RWPE2 (cell line): ENCODE data around the gene PPL.
A peak's percentile ranks its signal among the peaks of the same experiment; 100 is the strongest.

Experiments
- ATAC-seq: fragments of 200-7000 bp; cut with Tn5 transposase; 3 replicates; pipeline ENCODE4 v1.9.1; 2021; ENCODE audit warnings: low read depth
- DNase-seq: peaks from one replicate; pipeline ENCODE4 v3.0.0-alpha.2; 2020; ENCODE audit warnings: low spot score
- H3K27ac ChIP-seq: fragments of 450-650 bp; 2 replicates; pipeline ENCODE4 v1.5.1; 2017; ENCODE audit warnings: mild to moderate bottlenecking; ENCODE audit not compliant: poor library complexity, severe bottlenecking
- H3K27me3 ChIP-seq: fragments of 250-450 bp; sonication (Bioruptor Pico); 2 replicates; pipeline ENCODE4 v1.5.1; 2021; ENCODE audit warnings: mild to moderate bottlenecking, moderate library complexity; ENCODE audit not compliant: insufficient read depth, poor library complexity, severe bottlenecking
- H3K36me3 ChIP-seq: fragments of 250-450 bp; sonication (Bioruptor Pico); 2 replicates; pipeline ENCODE4 v1.5.1; 2020; ENCODE audit warnings: low read depth, mild to moderate bottlenecking, moderate library complexity
- H3K4me1 ChIP-seq: fragments of 250-450 bp; sonication (Bioruptor Pico); 2 replicates; pipeline ENCODE4 v1.5.1; 2021; ENCODE audit warnings: mild to moderate bottlenecking, moderate library complexity; ENCODE audit not compliant: insufficient read depth, poor library complexity, severe bottlenecking
- H3K4me3 ChIP-seq: fragments of 250-450 bp; sonication (Bioruptor Pico); 2 replicates; pipeline ENCODE4 v1.5.1; 2021; ENCODE audit warnings: mild to moderate bottlenecking, moderate library complexity; ENCODE audit not compliant: severe bottlenecking
- H3K9me3 ChIP-seq: fragments of 250-450 bp; sonication (Bioruptor Pico); 2 replicates; pipeline ENCODE4 v1.5.1; 2021; ENCODE audit warnings: mild to moderate bottlenecking, moderate library complexity; ENCODE audit not compliant: severe bottlenecking
- TF ChIP-seq, protein P1 (sequence below): fragments of 450-650 bp; IDR thresholded peaks from one replicate; pipeline ENCODE4 v1.5.1; 2017; ENCODE audit warnings: mild to moderate bottlenecking, moderate library complexity; ENCODE audit not compliant: poor library complexity, severe bottlenecking

Gene PPL

GRCh38 chr16:4862639-4863038, 74.3 kb downstream of the PPL start:
- ATAC-seq (peak; percentile 40; the same call in 1 of the 3 replicates), DNase-seq (no peak)
- peaks cover 9% of the 10 kb centered on the region for H3K4me1 ChIP-seq
- H3K36me3 ChIP-seq, result peaks cover 84% of the 10 kb centered on the region
- H3K9me3 ChIP-seq, result no peaks in the 10 kb centered on the region
- no peaks in the 10 kb centered on the region for H3K27me3 ChIP-seq
- TF ChIP-seq, protein P1, sequence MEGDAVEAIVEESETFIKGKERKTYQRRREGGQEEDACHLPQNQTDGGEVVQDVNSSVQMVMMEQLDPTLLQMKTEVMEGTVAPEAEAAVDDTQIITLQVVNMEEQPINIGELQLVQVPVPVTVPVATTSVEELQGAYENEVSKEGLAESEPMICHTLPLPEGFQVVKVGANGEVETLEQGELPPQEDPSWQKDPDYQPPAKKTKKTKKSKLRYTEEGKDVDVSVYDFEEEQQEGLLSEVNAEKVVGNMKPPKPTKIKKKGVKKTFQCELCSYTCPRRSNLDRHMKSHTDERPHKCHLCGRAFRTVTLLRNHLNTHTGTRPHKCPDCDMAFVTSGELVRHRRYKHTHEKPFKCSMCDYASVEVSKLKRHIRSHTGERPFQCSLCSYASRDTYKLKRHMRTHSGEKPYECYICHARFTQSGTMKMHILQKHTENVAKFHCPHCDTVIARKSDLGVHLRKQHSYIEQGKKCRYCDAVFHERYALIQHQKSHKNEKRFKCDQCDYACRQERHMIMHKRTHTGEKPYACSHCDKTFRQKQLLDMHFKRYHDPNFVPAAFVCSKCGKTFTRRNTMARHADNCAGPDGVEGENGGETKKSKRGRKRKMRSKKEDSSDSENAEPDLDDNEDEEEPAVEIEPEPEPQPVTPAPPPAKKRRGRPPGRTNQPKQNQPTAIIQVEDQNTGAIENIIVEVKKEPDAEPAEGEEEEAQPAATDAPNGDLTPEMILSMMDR, result no peak
- H3K27ac ChIP-seq, result no peak overlapping the region
- H3K4me3 ChIP-seq, result no peak overlapping the region

- Histone ChIP-seq H3K27ac (no peak overlapping the region), H3K36me3 (peaks cover 84% of the 10 kb centered on the region), H3K4me1 (peaks cover 9% of the 10 kb centered on the region), H3K9me3 (no peaks in the 10 kb centered on the region), H3K4me3 (no peak overlapping the region), H3K27me3 (no peaks in the 10 kb centered on the region)
- ATAC-seq (no peak), DNase-seq (no peak)
- TF ChIP-seq, protein P1, result no peak
These were observed 76.1 kb downstream of the PPL start for GRCh38 chr16:4860727-4861342.

GRCh38 chr16:4859900-4860255, 77.1 kb downstream of the PPL start:
- H3K27me3 ChIP-seq, result no peaks in the 10 kb centered on the region
- H3K9me3 ChIP-seq, result no peaks in the 10 kb centered on the region
- peak; percentile 63 for ATAC-seq
- peaks cover 85% of the 10 kb centered on the region for H3K36me3 ChIP-seq
- TF ChIP-seq, protein P1, result no peak
- no peak overlapping the region for H3K4me3 ChIP-seq
- peaks cover 9% of the 10 kb centered on the region for H3K4me1 ChIP-seq
- no peak for DNase-seq
- peak overlapping the region; percentile 30 for H3K27ac ChIP-seq

GRCh38 chr16:4859190-4859899, 77.6 kb downstream of the PPL start:
- ATAC-seq (peak; percentile 31; the same call in 2 of the 3 replicates), DNase-seq (no peak)
- Histone ChIP-seq H3K4me3 (no peak overlapping the region), H3K27ac (peak overlapping the region; percentile 30), H3K9me3 (no peaks in the 10 kb centered on the region), H3K4me1 (peaks cover 9% of the 10 kb centered on the region), H3K36me3 (peaks cover 87% of the 10 kb centered on the region), H3K27me3 (no peaks in the 10 kb centered on the region)
- TF ChIP-seq, protein P1, result no peak

DNA sequence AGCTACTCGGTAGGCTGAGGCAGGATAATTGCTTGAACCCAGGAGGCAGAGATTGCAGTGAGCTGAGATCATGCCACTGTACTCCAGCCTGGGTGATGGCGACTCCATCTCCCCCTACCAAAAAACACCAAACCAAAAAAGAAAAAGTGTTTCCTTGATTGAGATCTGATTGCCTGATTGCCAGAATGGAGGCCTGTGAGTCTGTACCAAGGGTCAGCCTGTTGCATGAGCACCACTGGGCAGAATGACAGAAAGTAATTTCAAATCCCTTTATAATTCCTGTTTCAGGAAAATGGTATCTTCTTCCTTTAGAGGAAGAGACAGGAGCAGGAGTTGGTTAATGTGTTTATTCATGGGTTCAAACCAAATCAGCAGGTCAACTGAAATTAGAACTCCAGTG, 81.1 kb downstream of the PPL start:
- Histone ChIP-seq H3K27me3 (no peaks in the 10 kb centered on the region), H3K27ac (no peak overlapping the region), H3K36me3 (peaks cover 81% of the 10 kb centered on the region), H3K9me3 (no peaks in the 10 kb centered on the region), H3K4me3 (no peak overlapping the region), H3K4me1 (peaks cover 12% of the 10 kb centered on the region)
- DNase-seq, result no peak
- TF ChIP-seq, protein P1, result no peak
- no peak for ATAC-seq
